Measurements from ENCODE around the gene CFL1. TPM values are rescaled to one million over a fixed set of nuclear protein-coding genes. Genes with fewer than 3 reads are reported as not detected.

The CFL1 gene
- total and polyA plus RNA-seq, 12 donors: 159 to 962 (median 320) TPM

GRCh38 chr11:65864706-65865471 lies 6.9 kb upstream of the CFL1 start:
- peaks cover 0 to 86% (median 64%) of the 10 kb centered on the region in 9 donors for H3K36me3 ChIP-seq
- 80 to 87% methylated on average over 18 of the region's 18 CpGs for WGBS, 2 donors
- no peak for DNase-seq

GRCh38 chr11:65863889-65864705 lies 6.1 kb upstream of the CFL1 start:
- no peak for TF ChIP-seq CTCF (IDR thresholded peaks at IDR 0.05)
- intact Hi-C loops (cut with DNase I): no loop called here
- Histone ChIP-seq H3K9me3 (no peaks in the 10 kb centered on the region), H3K27me3 (no peaks in the 10 kb centered on the region), H3K4me3 (no peak overlapping the region), H3K4me1 (peaks cover 2 to 30% (median 26%) of the 10 kb centered on the region in 9 donors), H3K36me3 (peaks cover 0 to 78% (median 59%) of the 10 kb centered on the region in 9 donors), H3K27ac (no peak overlapping the region)
- ATAC-seq (no peak), DNase-seq (peak in 1 of 2 donors; percentile 3)
- 79 to 84% methylated on average over 12 of the region's 12 CpGs for WGBS, 2 donors

More at GRCh38 chr11:65864706-65865471, 6.9 kb upstream of the CFL1 start:
- no peak for TF ChIP-seq CTCF (IDR thresholded peaks at IDR 0.05)
- no peak overlapping the region for H3K4me3 ChIP-seq
- intact Hi-C loops (cut with DNase I): no loop called here
- H3K4me1 ChIP-seq: peaks cover 2 to 31% (median 23%) of the 10 kb centered on the region in 9 donors
- ATAC-seq: no peak
- H3K27ac ChIP-seq: no peak overlapping the region
- H3K9me3 ChIP-seq: no peaks in the 10 kb centered on the region
- no peaks in the 10 kb centered on the region for H3K27me3 ChIP-seq

GRCh38 chr11:65862941-65863888 lies 5.2 kb upstream of the CFL1 start:
- H3K36me3 ChIP-seq: peaks cover 0 to 69% (median 55%) of the 10 kb centered on the region in 9 donors
- H3K4me1 ChIP-seq: peaks cover 5 to 39% (median 32%) of the 10 kb centered on the region in 9 donors
- no peaks in the 10 kb centered on the region for H3K27me3 ChIP-seq
- no peak for TF ChIP-seq CTCF (IDR thresholded peaks at IDR 0.05)
- WGBS, 2 donors: 86 to 88% methylated on average over 24 of the region's 24 CpGs
- DNase-seq: peak in 1 of 2 donors; percentile 5
- intact Hi-C loops (cut with DNase I): no loop called here
- ATAC-seq: no peak
- H3K27ac ChIP-seq: peak overlapping the region in 1 of 10 donors; percentile 99
- no peak overlapping the region for H3K4me3 ChIP-seq
- no peaks in the 10 kb centered on the region for H3K9me3 ChIP-seq
